ENCODE data around the gene TERF2IP.

TERF2IP gene

GRCh38 chr16:75635036-75635435 is 12.5 kb upstream of the TERF2IP start:
- DNase-seq (ENCODE audit: low read depth): no peak

GRCh38 chr16:75640598-75640997 is 7.0 kb upstream of the TERF2IP start:
- DNase-seq (ENCODE audit: low read depth): no peak

- no peak for DNase-seq (ENCODE audit: low read depth)
These were observed 3.1 kb upstream of the TERF2IP start for GRCh38 chr16:75644240-75645012.

- no peak for DNase-seq (ENCODE audit: low read depth)
These were observed 471 bp upstream of the TERF2IP start for GRCh38 chr16:75647112-75647491.

GRCh38 chr16:75648265-75649076 is 898 bp downstream of the TERF2IP start:
- peak; percentile 78 for DNase-seq (ENCODE audit: low read depth)

GRCh38 chr16:75653922-75654321 is 6.3 kb downstream of the TERF2IP start:
- no peak for DNase-seq (ENCODE audit: low read depth)

- DNase-seq (ENCODE audit: low read depth): no peak
These were observed 10.6 kb downstream of the TERF2IP start for GRCh38 chr16:75658175-75658574.

GRCh38 chr16:75660321-75660720 is 12.7 kb downstream of the TERF2IP start:
- no peak for DNase-seq (ENCODE audit: low read depth)

- no peak for DNase-seq (ENCODE audit: low read depth)
These were observed 13.2 kb downstream of the TERF2IP start for GRCh38 chr16:75660726-75661302.

GRCh38 chr16:75667503-75667902 is 19.9 kb downstream of the TERF2IP start:
- DNase-seq (ENCODE audit: low read depth): no peak

- DNase-seq (ENCODE audit: low read depth): no peak
These were observed 29.3 kb downstream of the TERF2IP start, which contains the start of gene CPHXL2 for GRCh38 chr16:75676909-75677308. CPHXL2 (minus strand) TSS chr16:75677009; CDS start chr16:75676999, 10 bp downstream.

- no peak for DNase-seq (ENCODE audit: low read depth)
These were observed 31.8 kb downstream of the TERF2IP start for GRCh38 chr16:75679366-75679765.

GRCh38 chr16:75682308-75682707 is 34.7 kb downstream of the TERF2IP start:
- no peak for DNase-seq (ENCODE audit: low read depth)

GRCh38 chr16:75687361-75687760 is 39.8 kb downstream of the TERF2IP start:
- DNase-seq (ENCODE audit: low read depth): no peak

GRCh38 chr16:75695708-75696107 is 48.1 kb downstream of the TERF2IP start:
- DNase-seq (ENCODE audit: low read depth): no peak

- DNase-seq (ENCODE audit: low read depth): no peak
These were observed 50.0 kb downstream of the TERF2IP start for GRCh38 chr16:75697571-75697970.

GRCh38 chr16:75701361-75701760 is 53.8 kb downstream of the TERF2IP start, which contains the start of gene DUXB:
DUXB (minus strand) TSS chr16:75701461; CDS start chr16:75701418, 43 bp downstream.
- no peak for DNase-seq (ENCODE audit: low read depth)

- no peak for DNase-seq (ENCODE audit: low read depth)
These were observed 54.7 kb downstream of the TERF2IP start for GRCh38 chr16:75702242-75702641.

GRCh38 chr16:75703306-75703705 is 55.7 kb downstream of the TERF2IP start:
- no peak for DNase-seq (ENCODE audit: low read depth)
